ENCODE measurements around the gene ABCB10.

- TF ChIP-seq, protein P1, sequence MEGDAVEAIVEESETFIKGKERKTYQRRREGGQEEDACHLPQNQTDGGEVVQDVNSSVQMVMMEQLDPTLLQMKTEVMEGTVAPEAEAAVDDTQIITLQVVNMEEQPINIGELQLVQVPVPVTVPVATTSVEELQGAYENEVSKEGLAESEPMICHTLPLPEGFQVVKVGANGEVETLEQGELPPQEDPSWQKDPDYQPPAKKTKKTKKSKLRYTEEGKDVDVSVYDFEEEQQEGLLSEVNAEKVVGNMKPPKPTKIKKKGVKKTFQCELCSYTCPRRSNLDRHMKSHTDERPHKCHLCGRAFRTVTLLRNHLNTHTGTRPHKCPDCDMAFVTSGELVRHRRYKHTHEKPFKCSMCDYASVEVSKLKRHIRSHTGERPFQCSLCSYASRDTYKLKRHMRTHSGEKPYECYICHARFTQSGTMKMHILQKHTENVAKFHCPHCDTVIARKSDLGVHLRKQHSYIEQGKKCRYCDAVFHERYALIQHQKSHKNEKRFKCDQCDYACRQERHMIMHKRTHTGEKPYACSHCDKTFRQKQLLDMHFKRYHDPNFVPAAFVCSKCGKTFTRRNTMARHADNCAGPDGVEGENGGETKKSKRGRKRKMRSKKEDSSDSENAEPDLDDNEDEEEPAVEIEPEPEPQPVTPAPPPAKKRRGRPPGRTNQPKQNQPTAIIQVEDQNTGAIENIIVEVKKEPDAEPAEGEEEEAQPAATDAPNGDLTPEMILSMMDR (IDR thresholded peaks at IDR 0.05): no peak
- TF ChIP-seq POLR2A (IDR thresholded peaks at IDR 0.05): no peak
Measured at GRCh38 chr1:229593800-229594199, 35.3 kb upstream of the ABCB10 start.

All from testis (tissue), 2 donors.